HL-60/S4 treated with phorbol 12-myristate 13-acetate at 8.2 ng/mL for 4 days and 3 days (cell line): ENCODE data around the gene RALGAPA2.

ENCODE experiments used
- in situ Hi-C: fragments of 300-500 bp; cut with MboI; formaldehyde crosslinking; loops from 2 replicates; pipeline ENCODE4 v1.15.0; 2022; ENCODE audit warnings: low sequenced_read_pairs

RALGAPA2 gene

GRCh38 chr20:20414640-20415220 lies 297.7 kb downstream of the RALGAPA2 start:
- in situ Hi-C loops: no loop called here

- in situ Hi-C loops: no loop called here
Measured at GRCh38 chr20:20413810-20414281, 298.6 kb downstream of the RALGAPA2 start.

- in situ Hi-C loops: no loop called here
Measured at GRCh38 chr20:20412750-20413149, 299.7 kb downstream of the RALGAPA2 start.

- in situ Hi-C loops: no loop called here
Measured at GRCh38 chr20:20411836-20412235, 300.6 kb downstream of the RALGAPA2 start.

GRCh38 chr20:20411402-20411801 lies 301.0 kb downstream of the RALGAPA2 start:
- in situ Hi-C loops: no loop called here

GRCh38 chr20:20410678-20411077 lies 301.8 kb downstream of the RALGAPA2 start:
- in situ Hi-C loops: no loop called here

GRCh38 chr20:20409331-20409730 lies 303.1 kb downstream of the RALGAPA2 start:
- in situ Hi-C loops: no loop called here

- in situ Hi-C loops: no loop called here
Measured at GRCh38 chr20:20407891-20408805, 304.3 kb downstream of the RALGAPA2 start.

GRCh38 chr20:20406306-20406705 lies 306.1 kb downstream of the RALGAPA2 start:
- in situ Hi-C loops: no loop called here

- in situ Hi-C loops: no loop called here
Measured at GRCh38 chr20:20405623-20406022, 306.8 kb downstream of the RALGAPA2 start.

GRCh38 chr20:20404633-20405032 lies 307.8 kb downstream of the RALGAPA2 start:
- in situ Hi-C loops: no loop called here

GRCh38 chr20:20401991-20402390 lies 310.5 kb downstream of the RALGAPA2 start:
- in situ Hi-C loops: no loop called here

- in situ Hi-C loops: no loop called here
Measured at GRCh38 chr20:20399531-20400500, 312.6 kb downstream of the RALGAPA2 start.

GRCh38 chr20:20398123-20398522 lies 314.3 kb downstream of the RALGAPA2 start:
- in situ Hi-C loops: no loop called here

GRCh38 chr20:20396794-20397193 lies 315.6 kb downstream of the RALGAPA2 start:
- in situ Hi-C loops: no loop called here

- in situ Hi-C loops: no loop called here
Measured at GRCh38 chr20:20395903-20396568, 316.4 kb downstream of the RALGAPA2 start.

GRCh38 chr20:20395087-20395486 lies 317.4 kb downstream of the RALGAPA2 start:
- in situ Hi-C loops: no loop called here

- in situ Hi-C loops: no loop called here
Measured at GRCh38 chr20:20393207-20394120, 319.0 kb downstream of the RALGAPA2 start.

- in situ Hi-C loops: no loop called here
Measured at GRCh38 chr20:20391766-20392165, 320.7 kb downstream of the RALGAPA2 start.
